IPS DF 4.7 (cell line): ENCODE results near the gene RBM14.
"Not testable (repeated sequence)": the region's sequence is repeated elsewhere in the genome, so short reads cannot be mapped to it uniquely, and the experiment has no call there.

ENCODE experiments used
- DNase-seq: peaks from one replicate; pipeline ENCODE4 v3.0.0-alpha.2; 2013; ENCODE audit warnings: low spot score; ENCODE audit errors: extremely low read depth

RBM14 gene

GRCh38 chr11:66595245-66595904, 21.1 kb upstream of the RBM14 start:
- no peak for DNase-seq

- DNase-seq, result no peak
These were observed 17.4 kb upstream of the RBM14 start for GRCh38 chr11:66598993-66599392.

DNA sequence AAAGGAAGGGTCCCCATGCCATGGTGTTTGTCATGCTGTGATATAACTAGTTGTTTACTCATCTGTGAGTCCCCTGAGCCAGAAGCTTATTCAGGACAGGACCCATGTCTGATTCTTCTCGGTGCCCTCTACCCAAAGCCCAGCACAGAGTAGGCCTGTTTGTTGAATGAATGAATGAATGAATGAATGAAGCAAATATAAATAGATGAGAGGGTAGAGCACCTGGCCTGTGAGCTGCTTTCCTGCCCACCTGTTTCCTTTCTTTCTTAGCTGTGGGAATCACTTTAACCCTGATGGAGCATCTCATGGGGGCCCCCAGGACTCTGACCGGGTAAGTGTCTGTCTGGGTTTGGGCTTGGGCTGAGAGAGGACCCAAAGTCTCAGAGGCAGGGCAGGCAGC, 16.2 kb upstream of the RBM14 start:
- DNase-seq, result no peak

- no peak for DNase-seq
These were observed 15.7 kb upstream of the RBM14 start for GRCh38 chr11:66600631-66601233.

GRCh38 chr11:66603072-66603471, 13.4 kb upstream of the RBM14 start:
- DNase-seq, result no peak

- no peak for DNase-seq
These were observed 12.3 kb upstream of the RBM14 start for GRCh38 chr11:66604155-66604554.

DNA sequence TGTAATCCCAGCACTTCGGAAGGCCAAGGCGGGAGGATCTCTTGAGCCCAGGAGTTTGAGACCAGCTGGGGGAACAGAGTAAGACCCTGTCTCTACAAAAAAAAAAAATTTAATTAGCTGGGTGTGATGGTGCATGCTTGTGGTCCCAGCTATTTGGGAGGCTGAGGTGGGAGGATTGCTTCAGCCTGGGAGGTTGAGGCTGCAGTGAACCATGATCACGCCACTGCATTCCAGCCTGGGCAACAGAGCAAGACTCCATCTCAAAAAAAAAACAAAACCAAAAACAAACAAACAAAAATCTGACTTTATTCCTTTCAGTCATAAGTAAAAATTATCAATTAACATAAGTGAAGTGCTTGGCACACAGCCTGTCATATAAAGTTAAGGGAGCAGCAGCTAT, 9.8 kb upstream of the RBM14 start:
- DNase-seq, result not testable (repeated sequence)

DNA sequence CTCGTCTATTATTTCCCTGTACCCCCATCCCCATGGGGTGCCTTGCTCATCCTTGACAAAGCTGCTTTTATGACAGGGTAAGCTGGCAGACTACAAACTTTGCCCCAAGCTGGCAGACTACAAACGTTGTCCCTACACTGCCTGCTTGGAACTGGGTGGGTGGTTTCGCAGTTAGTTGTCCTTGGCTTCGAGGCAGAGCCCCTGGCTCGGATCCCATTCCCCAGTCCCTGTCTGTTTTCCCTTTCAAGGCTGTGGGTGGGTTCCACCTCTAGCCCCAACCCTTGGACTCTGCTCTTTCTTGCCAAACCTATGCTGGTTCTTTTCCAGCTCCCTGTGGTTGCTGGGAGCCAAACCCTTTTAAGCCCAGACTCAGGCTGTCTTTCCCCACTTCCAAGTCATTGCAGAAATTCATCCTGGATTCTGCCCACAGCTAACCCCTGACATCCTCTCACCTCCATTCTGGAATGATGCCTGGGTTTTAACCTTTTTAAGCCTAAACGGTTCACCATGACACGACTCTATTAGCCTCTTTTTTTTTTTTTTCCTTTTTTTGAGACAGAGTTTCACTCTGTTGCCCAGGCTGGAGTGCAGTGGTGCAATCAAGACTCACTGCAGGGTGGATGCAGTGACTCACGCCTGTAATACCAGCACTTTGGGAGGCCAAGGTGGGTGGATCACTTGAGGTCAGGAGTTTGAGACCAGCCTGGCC, 9.2 kb upstream of the RBM14 start:
- DNase-seq, result no peak

- DNase-seq, result no peak
These were observed 6.5 kb upstream of the RBM14 start for GRCh38 chr11:66609721-66610617.

DNA sequence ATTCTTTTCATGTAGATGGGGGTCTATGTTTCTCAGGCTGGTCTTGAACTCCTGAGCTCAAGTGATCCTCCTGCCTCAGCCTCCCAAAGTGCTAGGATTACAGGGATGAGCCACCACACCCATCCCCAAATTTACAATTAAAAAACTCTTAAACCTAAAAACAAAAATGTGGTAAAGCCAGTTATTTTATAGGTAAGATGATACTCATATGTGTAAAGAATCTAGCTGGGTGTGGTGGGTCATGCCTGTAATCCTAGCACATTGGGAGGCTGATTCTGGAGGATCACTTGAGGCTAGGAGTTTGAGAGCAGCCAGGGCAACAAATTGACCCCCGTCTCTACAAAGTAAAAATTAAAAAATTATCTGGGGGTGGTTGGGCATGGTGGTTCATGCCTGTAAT, 4.0 kb upstream of the RBM14 start:
- no peak for DNase-seq

GRCh38 chr11:66614073-66614472, 2.4 kb upstream of the RBM14 start:
- DNase-seq, result no peak

- DNase-seq, result no peak
These were observed 865 bp downstream of the RBM14 start for GRCh38 chr11:66617155-66617834.

- DNase-seq, result no peak
These were observed 2.7 kb downstream of the RBM14 start for GRCh38 chr11:66619080-66619554.

DNA sequence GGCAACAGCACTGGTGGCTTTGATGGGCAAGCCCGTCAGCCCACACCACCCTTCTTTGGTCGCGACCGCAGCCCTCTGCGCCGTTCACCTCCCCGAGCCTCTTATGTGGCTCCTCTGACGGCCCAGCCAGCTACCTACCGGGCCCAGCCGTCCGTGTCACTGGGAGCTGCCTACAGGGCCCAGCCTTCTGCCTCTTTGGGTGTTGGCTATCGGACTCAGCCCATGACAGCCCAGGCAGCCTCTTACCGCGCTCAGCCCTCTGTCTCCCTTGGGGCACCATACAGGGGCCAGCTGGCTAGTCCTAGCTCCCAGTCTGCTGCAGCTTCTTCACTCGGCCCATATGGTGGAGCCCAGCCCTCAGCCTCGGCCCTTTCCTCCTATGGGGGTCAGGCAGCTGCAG, 8.0 kb downstream of the RBM14 start:
- no peak for DNase-seq

- no peak for DNase-seq
These were observed 8.8 kb downstream of the RBM14 start for GRCh38 chr11:66625041-66625751.

- DNase-seq, result no peak
These were observed 9.3 kb downstream of the RBM14 start for GRCh38 chr11:66625752-66626149.

DNA sequence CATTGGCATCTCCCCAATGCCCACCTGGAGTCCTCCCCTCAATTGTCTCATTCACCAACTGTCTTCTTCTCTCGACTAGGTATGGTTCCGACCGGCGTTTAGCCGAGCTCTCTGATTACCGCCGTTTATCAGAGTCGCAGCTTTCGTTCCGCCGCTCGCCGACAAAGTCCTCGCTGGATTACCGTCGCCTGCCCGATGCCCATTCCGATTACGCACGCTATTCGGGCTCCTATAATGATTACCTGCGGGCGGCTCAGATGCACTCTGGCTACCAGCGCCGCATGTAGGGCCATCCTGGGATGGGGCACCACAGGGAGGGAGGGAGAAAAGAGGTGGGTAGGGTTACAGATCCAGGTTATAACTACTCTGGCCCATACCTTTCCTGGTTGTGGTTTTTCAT, 10.0 kb downstream of the RBM14 start:
- DNase-seq, result no peak

DNA sequence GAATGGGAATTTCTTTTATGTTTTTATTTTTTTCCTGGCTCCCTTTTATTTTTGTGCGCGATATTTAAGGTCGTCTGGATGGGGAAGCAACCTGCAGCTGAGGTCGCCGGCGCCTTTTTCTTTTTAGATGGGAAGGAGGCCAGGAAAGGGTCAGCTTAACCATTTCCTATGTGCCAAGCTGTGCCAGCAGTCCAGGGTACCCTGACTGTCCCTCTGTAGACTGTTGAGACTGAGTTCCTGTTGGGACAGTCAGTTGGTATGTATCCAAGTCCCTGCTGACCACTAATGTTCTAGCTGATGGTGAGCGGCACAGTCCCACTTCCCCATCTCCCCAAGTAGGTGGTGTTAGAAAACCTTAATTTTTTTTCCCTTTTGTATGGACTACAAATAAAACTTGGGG, 10.5 kb downstream of the RBM14 start:
- DNase-seq, result no peak

- DNase-seq, result no peak
These were observed 11.7 kb downstream of the RBM14 start for GRCh38 chr11:66628061-66628603.

DNA sequence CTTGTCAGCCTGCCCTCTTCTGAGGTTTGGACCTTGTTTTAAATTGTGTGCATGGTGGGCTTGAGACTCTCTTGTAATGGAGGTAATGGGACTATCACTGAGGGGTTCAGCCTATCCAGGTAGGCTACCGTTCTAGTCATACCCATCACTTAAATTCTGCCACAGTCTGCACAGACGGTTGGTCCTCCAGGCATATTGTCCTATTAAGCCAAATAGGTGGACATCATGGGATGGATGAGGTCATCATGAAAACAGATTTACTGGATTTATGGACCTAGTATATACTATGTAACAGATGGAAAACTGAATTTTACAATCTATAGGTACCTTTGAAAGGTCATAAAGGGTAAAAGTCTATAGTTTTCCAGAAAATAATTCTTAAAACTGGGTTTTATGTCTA, 12.9 kb downstream of the RBM14 start:
- DNase-seq, result no peak
